Smooth muscle cell (in vitro differentiated cells): ENCODE data around the gene GEMIN8. TPM values are rescaled to one million over a fixed set of nuclear protein-coding genes. Genes with fewer than 3 reads are reported as not detected.

ENCODE experiments used
- DNase-seq: peaks from one replicate; lab custom pipeline; 2025; ENCODE audit not compliant: unreplicated experiment; lab: John Stamatoyannopoulos, UW
- H2AFZ ChIP-seq: fragments of 200-600 bp; sonication (generic); 2 replicates; pipeline ENCODE4 v1.6.0; 2016; ENCODE audit warnings: antibody characterized with exemption, low read depth, mild to moderate bottlenecking
- H3F3A ChIP-seq: fragments of 200-600 bp; sonication (generic); 2 replicates; pipeline ENCODE4 v1.6.0; 2017; ENCODE audit warnings: antibody characterized with exemption, low read depth
- H3K27ac ChIP-seq: fragments of 200-600 bp; sonication (generic); 2 replicates; pipeline ENCODE4 v1.5.1; 2016; ENCODE audit warnings: low read depth, mild to moderate bottlenecking
- H3K27me3 ChIP-seq: fragments of 200-600 bp; sonication (generic); 2 replicates; pipeline ENCODE4 v1.6.1; 2016; ENCODE audit warnings: low read depth, mild to moderate bottlenecking
- H3K36me3 ChIP-seq: fragments of 200-600 bp; sonication (generic); 2 replicates; pipeline ENCODE4 v1.5.1; 2016; ENCODE audit warnings: low read depth
- H3K4me1 ChIP-seq: fragments of 200-600 bp; sonication (generic); 2 replicates; pipeline ENCODE4 v1.5.1; 2016; ENCODE audit warnings: low read depth
- H3K4me2 ChIP-seq: fragments of 200-600 bp; sonication (generic); 2 replicates; pipeline ENCODE4 v1.6.0; 2016; ENCODE audit warnings: mild to moderate bottlenecking
- H3K4me3 ChIP-seq: fragments of 200-600 bp; sonication (generic); 2 replicates; pipeline ENCODE4 v1.5.1; 2016; ENCODE audit warnings: mild to moderate bottlenecking
- H3K79me2 ChIP-seq: fragments of 200-600 bp; sonication (generic); 2 replicates; pipeline ENCODE4 v1.6.0; 2016; ENCODE audit warnings: low read depth, mild to moderate bottlenecking
- H3K9ac ChIP-seq: fragments of 200-600 bp; sonication (generic); 2 replicates; pipeline ENCODE4 v1.6.0; 2016; ENCODE audit warnings: low read depth
- H3K9me3 ChIP-seq: fragments of 200-600 bp; sonication (generic); replicated peaks from 2 replicates; pipeline ENCODE4 v1.5.1; 2016; ENCODE audit warnings: low read depth
- H4K20me1 ChIP-seq: fragments of 200-600 bp; sonication (generic); 2 replicates; pipeline ENCODE4 v1.6.0; 2016; ENCODE audit warnings: low read depth
- CTCF ChIP-seq: fragments of 200-600 bp; sonication (generic); IDR thresholded peaks from 2 replicates; pipeline ENCODE4 v1.5.1; 2017; ENCODE audit warnings: borderline replicate concordance, mild to moderate bottlenecking, antibody characterized with exemption; ENCODE audit not compliant: insufficient read depth, poor library complexity, severe bottlenecking
- WGBS: methylation state at CpG from one replicate; pipeline ENCODE4 v1.1.7; 2016; ENCODE audit warnings: low lambda C conversion rate; 5-methylcytosine and 5-hydroxymethylcytosine counted together
- polyA plus RNA-seq: library from polyadenylated mRNA; unstranded; fragments of >200 nt; fragmentation: Nextera tagmentation; extraction: Ambion mirVana; gene quantifications from 2 replicates; pipeline ENCODE4 v1.2.1, GENCODE V29; 2016
- total RNA-seq: library from RNA; depleted of rRNA; stranded (reverse); fragments of >200 nt; gene quantifications from 2 replicates; pipeline ENCODE4 v1.2.3, GENCODE V29; 2014

The GEMIN8 gene, protein sequence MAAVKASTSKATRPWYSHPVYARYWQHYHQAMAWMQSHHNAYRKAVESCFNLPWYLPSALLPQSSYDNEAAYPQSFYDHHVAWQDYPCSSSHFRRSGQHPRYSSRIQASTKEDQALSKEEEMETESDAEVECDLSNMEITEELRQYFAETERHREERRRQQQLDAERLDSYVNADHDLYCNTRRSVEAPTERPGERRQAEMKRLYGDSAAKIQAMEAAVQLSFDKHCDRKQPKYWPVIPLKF
- 14.8 and 21.5 TPM in 2 replicates for total RNA-seq
- 14.6 and 15.8 TPM in 2 replicates for polyA plus RNA-seq

- Histone ChIP-seq H3K27ac (peak within 1 kb of the TSS; percentile 91), H3F3A (no peaks in the 10 kb centered on the region), H3K9me3 (no peaks in the 10 kb centered on the region), H2AFZ (peak within 1 kb of the TSS; percentile 71), H4K20me1 (no peaks in the 10 kb centered on the region), H3K4me1 (peaks cover 4% of the 10 kb centered on the region), H3K4me2 (peak within 1 kb of the TSS; percentile 77), H3K9ac (peak within 1 kb of the TSS; percentile 76), H3K27me3 (no peaks in the 10 kb centered on the region), H3K36me3 (no peaks in the 10 kb centered on the region), H3K4me3 (peak within 1 kb of the TSS; percentile 51), H3K79me2 (no peaks in the 10 kb centered on the region)
- TF ChIP-seq CTCF: no peak
- 37% methylated on average over 57 of the region's 67 CpGs for WGBS
- DNase-seq: peak; percentile 46
These were observed at the start of gene GEMIN8 for GRCh38 chrX:14029425-14030173. Gene GEMIN8, minus strand, starts transcription at chrX:14029892. Its CDS starts 8,414 bp downstream, at chrX:14021478.

DNA sequence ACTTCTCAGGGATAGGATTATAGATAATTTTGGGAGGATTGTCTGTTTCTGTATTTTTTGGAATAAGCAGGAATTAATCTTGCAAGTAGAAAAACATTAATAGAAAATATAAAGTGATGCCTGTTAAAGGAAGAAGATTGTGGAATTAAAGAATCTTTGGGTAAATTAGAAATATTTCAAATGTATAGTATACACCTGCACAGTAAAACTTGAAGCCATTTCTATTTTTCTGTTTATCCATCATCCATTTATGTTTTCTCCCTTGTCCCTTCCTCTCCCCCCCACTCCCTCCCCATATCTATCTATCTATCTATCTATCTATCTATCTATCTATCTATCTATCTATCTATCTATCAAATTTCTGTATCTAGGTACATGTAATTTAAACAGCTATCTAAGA is 46.9 kb upstream of the GEMIN8 start:
- no peak for DNase-seq
- Histone ChIP-seq H3K9me3 (no peaks in the 10 kb centered on the region), H3K79me2 (no peaks in the 10 kb centered on the region), H3K27me3 (no peaks in the 10 kb centered on the region), H2AFZ (no peak overlapping the region), H3K4me2 (no peak overlapping the region), H4K20me1 (no peaks in the 10 kb centered on the region), H3F3A (no peaks in the 10 kb centered on the region), H3K36me3 (no peaks in the 10 kb centered on the region), H3K27ac (no peak overlapping the region), H3K4me1 (no peaks in the 10 kb centered on the region), H3K9ac (no peak overlapping the region), H3K4me3 (no peak overlapping the region)
- no peak for TF ChIP-seq CTCF

- no peaks in the 10 kb centered on the region for H3F3A ChIP-seq
- no peak for DNase-seq
These were observed 43.9 kb upstream of the GEMIN8 start for GRCh38 chrX:14073556-14073955.

More at GRCh38 chrX:14073556-14073955, 43.9 kb upstream of the GEMIN8 start:
- no peaks in the 10 kb centered on the region for H3K9me3 ChIP-seq
- no peaks in the 10 kb centered on the region for H3K27me3 ChIP-seq
- no peak overlapping the region for H3K9ac ChIP-seq
- no peak for TF ChIP-seq CTCF
- H3K79me2 ChIP-seq: no peaks in the 10 kb centered on the region
- no peaks in the 10 kb centered on the region for H3K4me1 ChIP-seq
- H3K4me2 ChIP-seq: no peak overlapping the region
- no peak overlapping the region for H2AFZ ChIP-seq
- H3K4me3 ChIP-seq: no peak overlapping the region
- H3K27ac ChIP-seq: no peak overlapping the region
- no peaks in the 10 kb centered on the region for H4K20me1 ChIP-seq
- H3K36me3 ChIP-seq: no peaks in the 10 kb centered on the region
